Heart right ventricle (tissue), 16 donors: ENCODE measurements around the gene SPAG4. TPM values are rescaled to one million over a fixed set of nuclear protein-coding genes. Genes with fewer than 3 reads are reported as not detected.

ENCODE experiments used
- ATAC-seq, 8 donors: fragments of 200-7000 bp; cut with Tn5 transposase; one replicate each; pipeline ENCODE4 v1.9.1; 2020; ENCODE audit warnings: mild to moderate bottlenecking in 8 of 8, moderate library complexity in 8 of 8, moderate number of reproducible peaks in 1 of 8
- DNase-seq, 2 donors: peaks; one replicate each; pipeline ENCODE4 v3.0.0-alpha.2; 2020
- H3K27ac ChIP-seq, 10 donors: fragments of 200-600 bp; sonication (generic) in 2 of 10; one replicate each; pipeline versions ENCODE4 v1.5.0 to v1.8.0; 2020 to 2022; ENCODE audit warnings: mild to moderate bottlenecking in 3 of 10
- H3K27me3 ChIP-seq, 7 donors: fragments of 200-600 bp; one replicate each; pipeline ENCODE4 v1.8.0; 2021 to 2022; ENCODE audit warnings: mild to moderate bottlenecking in 2 of 7
- H3K36me3 ChIP-seq, 9 donors: fragments of 200-600 bp; sonication (generic) in 1 of 9; one replicate each; pipeline versions ENCODE4 v1.5.0 to v1.8.0; 2020 to 2022; ENCODE audit warnings: mild to moderate bottlenecking in 2 of 9
- H3K4me1 ChIP-seq, 9 donors: fragments of 200-600 bp; sonication (generic) in 1 of 9; one replicate each; pipeline versions ENCODE4 v1.5.0 to v1.8.0; 2020 to 2022; ENCODE audit warnings: mild to moderate bottlenecking in 4 of 9
- H3K4me3 ChIP-seq, 10 donors: fragments of 200-600 bp; sonication (generic) in 2 of 10; one replicate each; pipeline versions ENCODE4 v1.5.0 to v1.8.0; 2020 to 2022; ENCODE audit warnings: mild to moderate bottlenecking in 7 of 10, moderate library complexity in 2 of 10
- H3K9me3 ChIP-seq, 11 donors: fragments of 200-600 bp in 10 of 11; sonication (generic) in 2 of 11; one replicate each; pipeline versions ENCODE4 v1.5.0 to v1.8.0; 2013 to 2022; ENCODE audit warnings: mild to moderate bottlenecking in 2 of 11, control low read depth in 1 of 11, moderate library complexity in 1 of 11
- CTCF ChIP-seq, 9 donors: fragments of 200-600 bp; sonication (generic) in 2 of 9; IDR thresholded peaks; one replicate each; pipeline versions ENCODE4 v1.5.0 to v1.8.0; 2021 to 2022; ENCODE audit warnings: antibody characterized with exemption in 9 of 9, mild to moderate bottlenecking in 5 of 9, moderate library complexity in 1 of 9
- WGBS, 2 donors: extraction: QIAGEN DNeasy Blood & Tissue Kit; methylation state at CpG; one replicate each; pipeline ENCODE4 v1.1.7; 2013; ENCODE audit warnings: inconsistent platforms in 1 of 2; 5-methylcytosine and 5-hydroxymethylcytosine counted together
- intact Hi-C, 10 donors: fragments of 100-400 bp; cut with DNase I; formaldehyde crosslinking; loops; one replicate each; pipeline versions ENCODE4 v1.11.1 to v1.14.2; 2022
- polyA plus RNA-seq, 2 donors: library from polyadenylated mRNA; stranded (reverse); fragments of 200-250 nt; gene quantifications; one replicate each; pipeline ENCODE4 v1.2.3, GENCODE V29; 2013
- total RNA-seq, 10 donors: library from RNA; stranded (reverse); fragmentation: NEBNext Ultra II Directional in 3 of 10; extraction: Animal tissue kit (Norgen Biotek cat#: 25700) in 3 of 10; gene quantifications; one replicate each; pipeline versions ENCODE4 v1.2.1 to v1.2.4, GENCODE V29; 2021 to 2023
- donor health status: Arrhythmogenic right ventricular cardiomyopathy.
- donor health status: ischemic (EF 13 %, LVEDD 7.1; RV severe dilation, severe dysfunction).
- donor health status: healthy with polysubstance abuse.
- donor health status: DM: no; HTN: yes; CAD: no.
- donor health status: DM: no; HTN: no; CAD: no.
- donor health status: ischemic (EF 25% LVEDD 6.9; RV normal size, moderate dysfunction).
- donor health status: ischemic (EF 25% LVEDD 5.7; RV mildly dilated, moderate dysfunction).
- donor health status: healthy.
- donor health status: DM: yes; HTN: yes; CAD: no.
- donor health status: Ischemic cardiomyopathy.
- donor health status: ischemic (EF 35%, LVEDD 5.7; RV mildly dilated, moderate dysfunction).
- donor health status: nonischemic (EF 11% LVEDD 7.7; RV severe dilation, severe dysfunction).
- donor health status: DM: yes; HTN: yes; CAD: no.
- donor health status: PGD.
- donor health status: ischemic (EF 29% LVEDD 5.4; RV normal size, mild dysfunction).
- donor health status: nonischemic (EF 23%, LVEDD 6.1; RV moderate dilation, normal function).

The SPAG4 gene
- total and polyA plus RNA-seq, 12 donors, result 2.7 to 11.7 (median 4.3) TPM

- H3K4me3 ChIP-seq, result no peak overlapping the region
- DNase-seq (no peak), ATAC-seq (no peak)
- 76 to 83% methylated on average over 7 of the region's 7 CpGs for WGBS, 2 donors
- intact Hi-C loops, result no loop called here
- H3K9me3 ChIP-seq, result no peaks in the 10 kb centered on the region
- no peak for TF ChIP-seq CTCF (IDR thresholded peaks at IDR 0.05)
- H3K36me3 ChIP-seq, result no peaks in the 10 kb centered on the region
- H3K27ac ChIP-seq, result no peak overlapping the region
- peaks cover 0 to 23% (median 11%) of the 10 kb centered on the region in 7 donors for H3K27me3 ChIP-seq
- peaks cover 0 to 6% (median 4%) of the 10 kb centered on the region in 9 donors for H3K4me1 ChIP-seq
Measured at GRCh38 chr20:35595901-35596300, 19.7 kb upstream of the SPAG4 start.

- TF ChIP-seq CTCF (IDR thresholded peaks at IDR 0.05), result no peak
- H3K4me3 ChIP-seq, result no peak overlapping the region
- no peaks in the 10 kb centered on the region for H3K36me3 ChIP-seq
- intact Hi-C loops, result no loop called here
- H3K4me1 ChIP-seq, result peaks cover 0 to 18% (median 16%) of the 10 kb centered on the region in 9 donors
- 73 to 83% methylated on average over 2 of the region's 2 CpGs for WGBS, 2 donors
- no peak overlapping the region for H3K27ac ChIP-seq
- ATAC-seq, result no peak
- no peaks in the 10 kb centered on the region for H3K9me3 ChIP-seq
- H3K27me3 ChIP-seq, result peaks cover 0 to 33% (median 18%) of the 10 kb centered on the region in 7 donors
- no peak for DNase-seq
Measured at GRCh38 chr20:35597186-35597585, 18.4 kb upstream of the SPAG4 start.

- no peak for TF ChIP-seq CTCF (IDR thresholded peaks at IDR 0.05)
- intact Hi-C loops, result no loop called here
- ATAC-seq, result no peak
Measured at GRCh38 chr20:35598476-35598875, 17.2 kb upstream of the SPAG4 start.

GRCh38 chr20:35598899-35599775 is 16.5 kb upstream of the SPAG4 start:
- H3K4me1 ChIP-seq, result peaks cover 0 to 18% (median 17%) of the 10 kb centered on the region in 9 donors
- no peak for TF ChIP-seq CTCF (IDR thresholded peaks at IDR 0.05)
- WGBS, 2 donors, result 83 to 85% methylated on average over 22 of the region's 22 CpGs
- no peaks in the 10 kb centered on the region for H3K9me3 ChIP-seq
- H3K27me3 ChIP-seq, result peaks cover 0 to 35% (median 21%) of the 10 kb centered on the region in 7 donors
- no peak overlapping the region for H3K27ac ChIP-seq
- ATAC-seq (no peak), DNase-seq (no peak)
- no peak overlapping the region for H3K4me3 ChIP-seq
- no peaks in the 10 kb centered on the region for H3K36me3 ChIP-seq
- intact Hi-C loops, result no loop called here

More at GRCh38 chr20:35598476-35598875, 17.2 kb upstream of the SPAG4 start:
- peaks cover 0 to 18% (median 17%) of the 10 kb centered on the region in 9 donors for H3K4me1 ChIP-seq
- H3K4me3 ChIP-seq, result no peak overlapping the region
- H3K9me3 ChIP-seq, result no peaks in the 10 kb centered on the region
- H3K36me3 ChIP-seq, result no peaks in the 10 kb centered on the region
- H3K27ac ChIP-seq, result no peak overlapping the region
- no peak for DNase-seq
- H3K27me3 ChIP-seq, result peaks cover 0 to 35% (median 21%) of the 10 kb centered on the region in 7 donors
- WGBS, 2 donors, result 67 to 69% methylated on average over 7 of the region's 7 CpGs
